ENCODE results near the gene CMTR1.

Gene CMTR1

DNA sequence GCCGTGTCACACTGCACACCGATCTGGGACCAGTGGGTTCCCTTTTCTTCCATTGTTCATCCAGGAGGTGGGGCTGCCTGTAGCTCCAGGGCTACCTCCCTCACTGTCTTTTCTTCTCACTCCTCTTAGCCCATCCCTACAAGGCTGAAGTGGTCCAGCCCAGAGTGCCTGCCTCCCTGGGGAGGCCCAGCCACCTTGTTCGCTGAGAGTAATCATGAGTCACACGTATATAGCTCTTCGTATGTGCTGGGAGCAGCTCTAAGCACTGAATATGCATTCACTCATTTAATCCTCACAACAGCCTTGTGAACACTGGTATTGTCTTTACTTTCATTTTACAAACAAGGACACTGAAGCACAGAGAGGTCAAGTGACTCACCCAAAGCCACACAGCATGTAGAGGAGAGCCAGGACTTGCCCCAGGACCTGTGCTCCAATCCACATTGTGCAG, 81.3 kb downstream of the CMTR1 start:
- DNase-seq (ENCODE audit: low spot score), result no peak

DNA sequence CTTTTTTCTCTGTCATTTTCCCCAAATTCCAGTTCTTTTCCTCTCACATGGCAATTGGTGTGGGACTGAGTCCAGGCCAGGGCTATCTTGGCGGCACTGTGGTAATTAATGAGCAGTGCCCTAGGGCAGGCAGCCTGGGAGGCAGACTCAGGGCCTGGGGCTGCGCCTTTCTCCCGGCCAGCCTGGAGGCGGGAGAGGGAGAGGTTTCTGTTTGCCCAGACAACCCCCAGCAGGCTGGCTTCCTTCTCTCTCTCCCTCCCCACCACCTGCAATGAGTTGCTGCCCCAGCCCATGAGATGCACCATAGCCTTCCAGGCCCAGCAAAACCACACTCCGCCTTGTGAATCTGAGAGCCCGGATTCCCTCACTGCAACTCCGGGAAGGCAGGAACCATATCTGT, 81.8 kb downstream of the CMTR1 start:
- no peak for DNase-seq (ENCODE audit: low spot score)

- DNase-seq (ENCODE audit: low spot score), result no peak
These were observed 82.7 kb downstream of the CMTR1 start for GRCh38 chr6:37515712-37516075.

- DNase-seq (ENCODE audit: low spot score), result peak; percentile 62
These were observed 83.3 kb downstream of the CMTR1 start for GRCh38 chr6:37516076-37516919.

DNA sequence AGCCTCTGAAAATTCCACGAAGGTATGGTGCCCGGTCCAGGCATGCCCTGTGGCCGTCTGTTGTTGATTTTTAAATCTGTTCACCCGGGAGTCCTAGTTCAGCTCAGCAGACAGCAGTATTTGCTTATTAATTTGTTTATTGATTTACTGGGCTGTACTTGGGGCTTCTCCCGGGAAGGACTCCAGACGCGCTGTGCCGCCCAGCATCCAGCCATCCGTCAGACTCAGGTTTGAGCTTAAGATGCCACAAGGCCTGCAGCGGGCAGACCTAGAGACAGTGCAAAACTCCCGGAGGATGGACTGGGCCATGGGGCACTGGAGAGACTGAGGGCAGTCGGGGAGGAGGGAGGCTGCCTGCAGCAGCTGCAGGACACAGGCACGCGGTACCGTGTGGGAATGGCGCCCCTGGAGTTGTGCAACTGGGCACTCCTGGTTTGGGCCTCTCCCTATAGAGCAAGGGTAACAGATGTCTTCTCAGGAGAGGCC, 83.9 kb downstream of the CMTR1 start:
- DNase-seq (ENCODE audit: low spot score), result no peak

- no peak for DNase-seq (ENCODE audit: low spot score)
These were observed 84.4 kb downstream of the CMTR1 start for GRCh38 chr6:37517411-37517812.

DNA sequence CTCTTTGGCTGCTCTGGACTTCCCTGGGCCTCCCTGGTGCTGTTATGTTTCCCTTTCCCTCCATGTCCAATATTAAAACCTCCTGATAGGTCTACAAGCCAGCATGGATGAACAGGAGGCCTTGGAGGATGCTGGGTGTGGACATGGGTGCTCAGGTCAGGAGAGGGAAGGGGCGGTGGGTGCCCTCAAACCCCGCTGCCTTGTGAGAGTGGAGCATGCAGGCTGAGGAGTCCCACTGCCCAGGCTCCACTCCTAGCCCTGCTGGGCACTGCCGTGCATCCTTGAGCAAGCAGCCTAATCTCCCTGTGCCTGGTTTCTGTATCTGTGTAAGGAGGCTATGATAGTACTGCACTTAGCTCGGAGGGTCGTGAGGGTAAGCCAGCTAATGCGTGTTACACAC, 85.1 kb downstream of the CMTR1 start:
- DNase-seq (ENCODE audit: low spot score), result no peak

GRCh38 chr6:37519461-37519860, 86.4 kb downstream of the CMTR1 start:
- DNase-seq (ENCODE audit: low spot score), result no peak

DNA sequence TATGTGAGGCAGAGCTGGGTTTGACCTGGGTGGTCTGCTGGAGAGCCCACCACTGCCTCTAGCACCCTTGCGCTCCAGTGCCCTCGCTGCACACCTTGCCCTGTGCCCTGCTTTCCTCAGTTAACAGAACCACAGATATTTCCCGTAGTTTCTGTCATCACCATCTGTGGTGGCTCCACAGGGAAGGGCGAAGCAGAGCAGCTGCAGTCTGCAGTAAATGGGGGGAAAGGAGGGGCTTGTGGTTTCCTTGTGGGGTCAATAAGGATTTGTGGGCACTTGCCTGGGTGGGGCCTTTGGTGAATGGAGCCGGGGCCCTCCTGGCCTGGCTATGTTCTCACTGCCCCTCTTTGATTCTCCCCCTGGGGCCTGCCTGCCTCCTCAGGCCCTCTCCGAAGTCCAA, 87.9 kb downstream of the CMTR1 start:
- no peak for DNase-seq (ENCODE audit: low spot score)

DNA sequence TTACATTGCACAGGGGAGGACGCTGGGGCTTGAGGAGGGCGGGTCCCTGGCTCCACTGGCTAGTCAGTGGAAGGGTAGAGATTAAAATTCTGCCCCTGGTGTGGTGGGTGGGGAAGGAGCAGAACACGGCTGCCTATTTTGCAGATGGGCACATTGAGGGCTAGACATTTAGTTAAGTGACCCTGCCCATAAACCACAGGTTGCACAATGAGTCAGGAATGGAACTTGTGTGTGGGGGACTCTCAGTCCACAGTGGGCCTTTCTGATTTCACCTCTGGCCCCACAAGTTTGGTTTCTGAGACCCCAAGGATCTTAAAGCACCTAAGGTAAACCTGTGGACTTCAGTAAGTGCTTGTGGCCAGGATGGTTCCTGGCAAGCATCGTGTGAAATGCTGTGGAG, 88.7 kb downstream of the CMTR1 start:
- DNase-seq (ENCODE audit: low spot score), result no peak

GRCh38 chr6:37522836-37523235, 89.8 kb downstream of the CMTR1 start:
- DNase-seq (ENCODE audit: low spot score), result no peak

- DNase-seq (ENCODE audit: low spot score), result no peak
These were observed 90.4 kb downstream of the CMTR1 start for GRCh38 chr6:37523412-37523811.

DNA sequence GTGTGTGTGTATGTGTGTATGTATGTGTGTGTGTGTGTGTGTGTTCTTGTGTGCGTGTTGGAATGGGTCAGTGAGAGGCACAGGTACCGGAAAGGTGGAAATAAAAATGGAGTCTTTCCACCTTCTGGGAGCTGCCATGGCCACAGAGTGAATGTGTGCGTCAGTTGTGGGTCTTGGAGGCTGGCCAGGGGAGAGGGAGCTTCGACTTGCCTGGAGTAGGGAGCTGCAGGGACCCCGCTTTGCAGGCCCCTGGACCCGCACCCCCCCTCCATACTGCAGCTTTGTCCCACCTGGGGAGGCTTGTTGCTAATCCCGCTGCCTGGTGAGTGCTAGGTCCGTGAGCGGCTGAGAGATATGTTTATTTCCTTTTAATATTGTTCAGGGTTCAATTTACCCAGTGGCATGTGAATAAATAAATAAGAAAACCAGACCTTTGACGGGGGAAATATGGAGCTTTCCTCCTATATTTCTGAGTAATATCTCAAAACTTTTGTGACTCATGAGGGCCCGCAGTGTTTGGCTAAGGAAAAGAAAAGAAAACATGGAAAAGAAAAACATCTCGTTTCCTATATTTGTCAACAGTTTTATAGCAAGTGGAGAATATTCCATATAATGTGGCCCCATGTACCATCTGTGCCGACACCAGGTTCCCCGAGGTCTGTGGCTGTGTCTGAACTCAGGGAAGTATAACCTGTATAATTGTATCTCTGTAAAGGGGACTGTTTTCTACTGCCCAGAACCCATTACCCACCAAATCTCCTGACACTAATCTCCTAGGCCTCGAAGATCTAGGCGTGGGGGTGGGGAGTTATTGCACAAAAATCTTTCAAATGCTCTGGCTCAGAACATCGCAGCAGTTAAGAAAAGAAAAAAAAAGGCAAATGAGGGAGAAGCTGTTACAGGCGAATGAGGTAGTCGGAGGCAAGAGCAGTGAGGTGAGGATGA, 91.3 kb downstream of the CMTR1 start:
- no peak for DNase-seq (ENCODE audit: low spot score)

GRCh38 chr6:37524970-37525318, 91.9 kb downstream of the CMTR1 start:
- no peak for DNase-seq (ENCODE audit: low spot score)

GRCh38 chr6:37525460-37526357, 92.7 kb downstream of the CMTR1 start:
- DNase-seq (ENCODE audit: low spot score), result peak; percentile 41

GRCh38 chr6:37528541-37528940, 95.5 kb downstream of the CMTR1 start:
- DNase-seq (ENCODE audit: low spot score), result no peak

GRCh38 chr6:37530297-37530696, 97.3 kb downstream of the CMTR1 start:
- no peak for DNase-seq (ENCODE audit: low spot score)

DNA sequence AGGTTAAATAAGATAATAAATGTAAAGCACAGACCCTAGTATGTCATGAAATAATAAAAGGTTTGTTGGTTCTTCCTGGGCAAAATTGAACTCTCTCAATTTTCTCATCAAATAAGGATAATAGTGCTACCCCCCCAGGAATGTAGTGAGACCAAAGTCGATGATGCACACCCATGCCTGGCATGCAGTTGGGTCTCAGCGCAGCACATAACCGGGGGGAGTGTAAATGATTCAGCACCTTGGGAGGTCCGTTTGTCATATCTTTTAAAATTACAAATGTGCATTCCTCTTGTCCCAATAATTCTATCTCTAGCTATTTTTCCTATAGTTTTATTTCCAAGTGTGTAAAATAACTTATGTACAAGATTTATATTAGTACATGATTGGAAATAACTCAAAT, 98.0 kb downstream of the CMTR1 start:
- no peak for DNase-seq (ENCODE audit: low spot score)
